ENCODE data around the gene APPBP2.

The APPBP2 gene

GRCh38 chr17:60560860-60561257 lies 34.8 kb upstream of the APPBP2 start:
- DNase-seq (ENCODE audit: low read depth) = no peak
- H3K4me3 ChIP-seq (ENCODE audit: low read depth, low read length) = no peak overlapping the region
- TF ChIP-seq POLR2A (IDR thresholded peaks at IDR 0.05; ENCODE audit: extremely low read depth, insufficient read length) (no peak), MYC (IDR thresholded peaks at IDR 0.05; ENCODE audit: low read depth, low read length) (no peak), MAX (IDR thresholded peaks at IDR 0.05; ENCODE audit: low read depth, low read length) (no peak), CTCF (IDR thresholded peaks at IDR 0.05; ENCODE audit: low read depth, low read length) (no peak)

GRCh38 chr17:60559995-60560859 lies 34.2 kb upstream of the APPBP2 start:
- DNase-seq (ENCODE audit: low read depth) = no peak
- no peak for TF ChIP-seq MYC (IDR thresholded peaks at IDR 0.05; ENCODE audit: low read depth, low read length)
- no peak for TF ChIP-seq CTCF (IDR thresholded peaks at IDR 0.05; ENCODE audit: low read depth, low read length)
- TF ChIP-seq MAX (IDR thresholded peaks at IDR 0.05; ENCODE audit: low read depth, low read length) = no peak
- TF ChIP-seq POLR2A (IDR thresholded peaks at IDR 0.05; ENCODE audit: extremely low read depth, insufficient read length) = no peak
- no peak overlapping the region for H3K4me3 ChIP-seq (ENCODE audit: low read depth, low read length)

GRCh38 chr17:60559659-60559994 lies 33.6 kb upstream of the APPBP2 start:
- DNase-seq (ENCODE audit: low read depth) = no peak
- TF ChIP-seq MYC (IDR thresholded peaks at IDR 0.05; ENCODE audit: low read depth, low read length) (no peak), POLR2A (IDR thresholded peaks at IDR 0.05; ENCODE audit: extremely low read depth, insufficient read length) (no peak), CTCF (IDR thresholded peaks at IDR 0.05; ENCODE audit: low read depth, low read length) (no peak), MAX (IDR thresholded peaks at IDR 0.05; ENCODE audit: low read depth, low read length) (no peak)
- H3K4me3 ChIP-seq (ENCODE audit: low read depth, low read length) = no peak overlapping the region

- no peak for TF ChIP-seq POLR2A (IDR thresholded peaks at IDR 0.05; ENCODE audit: extremely low read depth, insufficient read length)
- no peak for TF ChIP-seq CTCF (IDR thresholded peaks at IDR 0.05; ENCODE audit: low read depth, low read length)
- no peak for TF ChIP-seq MAX (IDR thresholded peaks at IDR 0.05; ENCODE audit: low read depth, low read length)
- no peak for TF ChIP-seq MYC (IDR thresholded peaks at IDR 0.05; ENCODE audit: low read depth, low read length)
- DNase-seq (ENCODE audit: low read depth) = peak; percentile 12
- no peak overlapping the region for H3K4me3 ChIP-seq (ENCODE audit: low read depth, low read length)
Measured at GRCh38 chr17:60557805-60558204, 31.8 kb upstream of the APPBP2 start.

GRCh38 chr17:60555786-60556185 lies 29.7 kb upstream of the APPBP2 start:
- no peak overlapping the region for H3K4me3 ChIP-seq (ENCODE audit: low read depth, low read length)
- DNase-seq (ENCODE audit: low read depth) = no peak
- TF ChIP-seq CTCF (IDR thresholded peaks at IDR 0.05; ENCODE audit: low read depth, low read length) = no peak
- TF ChIP-seq MAX (IDR thresholded peaks at IDR 0.05; ENCODE audit: low read depth, low read length) = no peak
- TF ChIP-seq MYC (IDR thresholded peaks at IDR 0.05; ENCODE audit: low read depth, low read length) = no peak
- no peak for TF ChIP-seq POLR2A (IDR thresholded peaks at IDR 0.05; ENCODE audit: extremely low read depth, insufficient read length)

Data from NB4 (cell line).